Body of pancreas (tissue), 4 donors: ENCODE data around the gene TRIM37.

Experiments used
- POLR2A ChIP-seq, 3 donors: fragments of 450-650 bp; IDR thresholded peaks; one replicate each; pipeline ENCODE4 v1.6.1; 2016; ENCODE audit warnings: antibody characterized with exemption in 3 of 3, mild to moderate bottlenecking in 2 of 3
- TF ChIP-seq, protein P1 (sequence below), 7 experiments: fragments of 450-650 bp in 4 of 7; fragments of 200-600 bp in 3 of 7; sonication (generic) in 3 of 7; IDR thresholded peaks; one replicate each; pipeline ENCODE4 v1.5.1; 2016 to 2019; ENCODE audit warnings: antibody characterized with exemption in 7 of 7

GRCh38 chr17:58993311-58993710 is 113.4 kb downstream of the TRIM37 start:
- TF ChIP-seq, protein P1, sequence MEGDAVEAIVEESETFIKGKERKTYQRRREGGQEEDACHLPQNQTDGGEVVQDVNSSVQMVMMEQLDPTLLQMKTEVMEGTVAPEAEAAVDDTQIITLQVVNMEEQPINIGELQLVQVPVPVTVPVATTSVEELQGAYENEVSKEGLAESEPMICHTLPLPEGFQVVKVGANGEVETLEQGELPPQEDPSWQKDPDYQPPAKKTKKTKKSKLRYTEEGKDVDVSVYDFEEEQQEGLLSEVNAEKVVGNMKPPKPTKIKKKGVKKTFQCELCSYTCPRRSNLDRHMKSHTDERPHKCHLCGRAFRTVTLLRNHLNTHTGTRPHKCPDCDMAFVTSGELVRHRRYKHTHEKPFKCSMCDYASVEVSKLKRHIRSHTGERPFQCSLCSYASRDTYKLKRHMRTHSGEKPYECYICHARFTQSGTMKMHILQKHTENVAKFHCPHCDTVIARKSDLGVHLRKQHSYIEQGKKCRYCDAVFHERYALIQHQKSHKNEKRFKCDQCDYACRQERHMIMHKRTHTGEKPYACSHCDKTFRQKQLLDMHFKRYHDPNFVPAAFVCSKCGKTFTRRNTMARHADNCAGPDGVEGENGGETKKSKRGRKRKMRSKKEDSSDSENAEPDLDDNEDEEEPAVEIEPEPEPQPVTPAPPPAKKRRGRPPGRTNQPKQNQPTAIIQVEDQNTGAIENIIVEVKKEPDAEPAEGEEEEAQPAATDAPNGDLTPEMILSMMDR (IDR thresholded peaks at IDR 0.05) = no peak
- no peak for TF ChIP-seq POLR2A (IDR thresholded peaks at IDR 0.05)
